Stomach smooth muscle (tissue), 2 donors: ENCODE measurements around the gene SHISA8.

Source experiments
- H3K27ac ChIP-seq: one replicate; pipeline ENCODE4 v1.7.0; 2013; ENCODE audit warnings: mild to moderate bottlenecking, low read length, inconsistent platforms
- H3K27me3 ChIP-seq, 2 donors: one replicate each; pipeline ENCODE4 v1.7.0; 2013; ENCODE audit warnings: low read length in 2 of 2; ENCODE audit not compliant: insufficient read depth in 2 of 2, control insufficient read depth in 1 of 2
- H3K36me3 ChIP-seq, 2 donors: one replicate each; pipeline ENCODE4 v1.7.0; 2013; ENCODE audit warnings: low read length in 2 of 2; ENCODE audit not compliant: control insufficient read depth in 2 of 2, insufficient read depth in 2 of 2
- H3K4me1 ChIP-seq: one replicate; pipeline ENCODE4 v1.7.0; 2013; ENCODE audit warnings: low read length; ENCODE audit not compliant: control insufficient read depth, insufficient read depth
- H3K4me3 ChIP-seq, 2 donors: one replicate each; pipeline ENCODE4 v1.7.0; 2013; ENCODE audit warnings: low read length in 2 of 2
- H3K9ac ChIP-seq, 2 donors: one replicate each; pipeline ENCODE4 v1.7.0; 2013; ENCODE audit warnings: low read length in 2 of 2, mild to moderate bottlenecking in 1 of 2
- H3K9me3 ChIP-seq, 2 donors: one replicate each; pipeline ENCODE4 v1.7.0; 2013; ENCODE audit warnings: low read length in 2 of 2; ENCODE audit not compliant: control insufficient read depth in 2 of 2
- donor health status: healthy.
- donor health status: Pancreatic carcinoma.

The SHISA8 gene

DNA sequence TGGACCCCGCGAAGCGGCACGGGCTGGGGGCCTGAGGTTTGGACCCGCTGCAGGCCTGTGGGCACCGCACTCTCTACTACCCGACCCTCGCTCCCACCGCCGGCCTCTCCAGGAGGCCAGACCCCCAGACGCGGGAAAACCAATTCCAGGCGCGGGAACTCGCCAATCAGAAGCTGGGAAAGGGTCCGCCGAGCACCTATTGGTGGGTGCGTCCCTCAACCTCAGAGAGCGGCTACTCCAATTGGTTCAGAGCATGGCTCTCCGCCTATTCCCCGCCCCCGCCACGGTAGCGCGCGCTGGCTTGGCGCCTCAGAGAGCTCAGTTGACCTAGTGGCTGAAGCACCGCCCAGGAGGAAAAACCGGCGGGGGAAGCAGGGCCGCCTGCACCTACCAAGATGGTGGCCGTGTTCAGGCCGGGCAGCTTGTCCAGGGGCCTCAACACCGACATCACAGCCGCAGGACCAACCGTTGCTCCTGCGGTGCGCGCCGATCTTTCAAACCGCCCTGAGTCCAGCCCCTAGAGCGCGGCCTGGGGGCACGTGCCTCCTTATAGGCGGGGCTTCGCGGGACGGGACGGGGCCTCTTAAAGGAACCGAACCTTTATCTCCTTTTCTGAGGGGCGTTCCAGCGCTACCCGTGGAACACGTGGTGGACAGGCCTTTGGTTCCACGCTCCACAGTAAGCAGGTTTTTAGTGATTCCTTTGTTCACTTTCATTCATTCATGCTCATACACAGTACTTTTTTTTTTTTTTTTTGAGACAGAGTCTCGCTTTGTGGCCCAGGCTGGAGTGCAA, 32.0 kb upstream of the SHISA8 start, which contains the start of gene CENPM:
TSS of gene CENPM (minus strand) at position 524 of the 795 bp plus-strand sequence. CDS start at position 448, 76 bp downstream.
- Histone ChIP-seq H3K9me3 (no peaks in the 10 kb centered on the region), H3K4me3 (peak within 1 kb of the TSS; percentile 89), H3K4me1 (peaks cover 14% of the 10 kb centered on the region), H3K27ac (no peak within 1 kb of the TSS), H3K36me3 (no peaks in the 10 kb centered on the region), H3K9ac (peak within 1 kb of the TSS; percentile 47), H3K27me3 (peaks cover 0 to 4% of the 10 kb centered on the region in 2 donors)

DNA sequence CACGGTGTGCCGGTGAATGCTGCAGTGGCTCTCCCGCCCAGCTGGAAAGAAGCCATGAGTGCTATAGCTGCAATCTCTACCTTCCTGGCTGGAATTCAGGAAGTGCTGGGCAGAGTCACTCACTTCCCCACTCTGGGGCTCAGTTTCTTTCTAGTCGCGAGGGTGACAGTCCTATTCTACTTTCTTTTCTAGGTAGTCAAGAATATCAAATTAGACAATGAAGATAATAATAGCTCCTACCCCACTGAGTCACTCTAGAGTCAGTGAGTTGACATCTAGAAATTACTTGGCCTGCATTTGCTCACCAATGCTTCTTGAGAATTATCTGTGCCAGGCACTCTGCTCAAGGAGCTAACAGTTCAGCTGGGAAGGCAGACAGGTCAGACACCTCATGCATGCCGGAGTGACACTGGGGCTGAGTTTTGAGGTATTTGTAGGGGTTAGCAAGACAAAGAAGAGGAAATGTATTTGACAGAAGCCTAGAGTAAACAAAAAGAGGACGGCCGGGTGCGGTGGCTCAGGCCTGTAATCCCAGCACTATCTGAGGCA, 28.9 kb upstream of the SHISA8 start:
- Histone ChIP-seq H3K27ac (no peak overlapping the region), H3K9ac (no peak overlapping the region), H3K36me3 (no peaks in the 10 kb centered on the region), H3K4me3 (no peak overlapping the region), H3K9me3 (no peaks in the 10 kb centered on the region), H3K4me1 (peaks cover 25% of the 10 kb centered on the region), H3K27me3 (no peaks in the 10 kb centered on the region)

DNA sequence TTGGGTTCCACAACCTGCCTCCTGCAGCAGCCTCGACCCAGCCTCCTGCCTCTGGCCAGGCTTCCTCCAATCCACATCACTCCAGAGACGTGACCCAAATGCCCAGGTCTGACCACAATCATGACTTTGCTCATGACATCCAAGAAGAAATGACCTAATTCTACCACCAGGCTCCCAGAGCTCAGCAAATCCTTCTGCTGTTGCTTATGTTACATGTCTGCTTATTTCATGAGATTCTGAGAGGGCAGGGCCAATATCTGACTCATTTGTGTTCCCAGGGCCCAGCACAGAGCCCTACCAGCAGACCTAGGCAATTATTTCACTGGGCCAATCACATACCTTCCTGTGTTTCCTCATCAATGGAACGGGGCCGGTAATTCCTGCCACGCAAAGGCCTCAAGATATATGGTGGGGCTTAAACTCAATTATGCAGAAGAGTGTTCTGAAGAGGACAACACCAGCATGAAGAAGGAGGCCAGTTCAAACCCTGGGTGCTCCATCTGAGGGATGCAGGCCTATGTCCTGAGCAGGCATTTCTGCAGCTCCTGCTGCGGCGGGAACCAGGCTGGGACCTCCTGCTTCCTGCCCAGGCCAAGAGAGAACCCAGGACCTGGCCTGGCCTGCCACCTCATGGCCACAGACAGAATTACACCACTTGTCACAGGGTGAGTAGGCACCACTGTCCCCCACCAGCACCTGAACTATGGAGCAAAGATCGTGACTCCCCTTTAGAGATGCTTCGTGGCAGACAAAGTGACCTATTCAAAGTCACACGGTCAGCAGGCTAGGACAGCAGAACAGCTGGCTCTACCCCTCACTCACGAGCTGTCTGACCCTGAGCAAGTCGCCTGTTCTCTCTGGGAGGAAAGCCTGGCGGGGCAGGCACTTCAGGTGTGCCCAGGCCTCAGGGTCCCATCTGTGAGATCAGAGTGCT, 26.2 kb upstream of the SHISA8 start:
- peaks cover 22% of the 10 kb centered on the region for H3K4me1 ChIP-seq
- H3K27ac ChIP-seq: peak overlapping the region; percentile 53
- peak overlapping the region in 1 of 2 donors; percentile 29 for H3K9ac ChIP-seq
- no peaks in the 10 kb centered on the region for H3K9me3 ChIP-seq
- peak overlapping the region in 1 of 2 donors; percentile 22 for H3K4me3 ChIP-seq
- H3K27me3 ChIP-seq: no peaks in the 10 kb centered on the region
- no peaks in the 10 kb centered on the region for H3K36me3 ChIP-seq

DNA sequence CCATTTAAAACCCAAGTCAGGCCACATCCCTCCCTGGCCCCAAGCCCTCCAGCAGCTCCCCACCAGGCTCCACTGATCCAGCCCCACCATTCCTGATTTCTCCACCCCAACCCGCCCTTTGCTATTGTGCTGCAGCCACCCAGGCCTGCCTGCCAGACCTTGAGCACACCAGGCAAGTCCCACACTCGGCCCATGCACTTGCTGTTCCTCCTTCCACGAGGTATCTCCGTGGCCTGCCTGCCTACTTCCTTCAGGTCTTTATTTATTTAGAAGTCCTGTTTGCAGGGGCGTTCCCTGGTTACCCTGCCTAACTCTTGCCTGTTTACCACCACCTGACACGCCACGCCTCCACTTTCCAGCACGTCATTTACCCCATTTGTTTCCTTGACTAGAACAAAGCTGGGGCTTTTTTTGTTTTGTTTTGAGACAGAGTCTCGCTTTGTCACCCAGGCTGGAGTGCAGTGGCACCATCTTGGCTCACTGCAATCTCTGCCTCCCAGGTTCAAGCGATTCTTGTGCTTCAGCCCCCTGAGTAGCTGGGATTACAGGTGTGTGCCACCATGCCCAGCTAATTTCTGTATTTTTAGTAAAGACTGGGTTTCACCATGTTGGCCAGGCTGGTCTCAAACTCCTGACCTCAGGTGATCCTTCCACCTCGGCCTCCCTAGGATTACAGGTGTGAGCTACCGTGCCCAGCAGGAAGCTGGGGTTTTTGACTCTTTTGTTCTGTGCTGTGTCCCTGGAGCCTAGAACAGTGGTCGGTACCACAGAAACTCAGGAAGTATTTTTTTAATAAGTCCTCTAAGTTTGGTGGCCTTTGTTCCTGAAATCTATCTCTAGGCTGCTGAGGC, 25.3 kb upstream of the SHISA8 start:
- Histone ChIP-seq H3K36me3 (no peaks in the 10 kb centered on the region), H3K4me1 (peaks cover 16% of the 10 kb centered on the region), H3K9me3 (no peaks in the 10 kb centered on the region), H3K27ac (peak overlapping the region; percentile 53), H3K27me3 (no peaks in the 10 kb centered on the region), H3K4me3 (no peak overlapping the region), H3K9ac (peak overlapping the region in 1 of 2 donors; percentile 42)

DNA sequence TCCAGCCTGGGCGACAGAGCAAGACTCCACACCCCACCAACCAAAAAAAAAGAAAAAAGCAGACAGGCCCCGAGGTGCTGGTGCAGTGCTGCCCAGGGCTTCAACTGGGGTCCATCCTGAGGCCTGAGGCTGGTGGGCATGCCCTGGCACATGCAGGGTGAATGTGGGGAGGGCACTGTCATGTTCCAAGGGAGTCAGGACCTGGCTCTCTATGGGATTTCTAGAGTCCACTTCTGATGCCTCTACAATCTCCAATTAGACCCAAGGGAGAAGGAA, 22.0 kb upstream of the SHISA8 start:
- Histone ChIP-seq H3K27me3 (no peaks in the 10 kb centered on the region), H3K4me3 (no peak overlapping the region), H3K4me1 (peaks cover 16% of the 10 kb centered on the region), H3K9ac (no peak overlapping the region), H3K27ac (no peak overlapping the region), H3K9me3 (no peaks in the 10 kb centered on the region), H3K36me3 (no peaks in the 10 kb centered on the region)

DNA sequence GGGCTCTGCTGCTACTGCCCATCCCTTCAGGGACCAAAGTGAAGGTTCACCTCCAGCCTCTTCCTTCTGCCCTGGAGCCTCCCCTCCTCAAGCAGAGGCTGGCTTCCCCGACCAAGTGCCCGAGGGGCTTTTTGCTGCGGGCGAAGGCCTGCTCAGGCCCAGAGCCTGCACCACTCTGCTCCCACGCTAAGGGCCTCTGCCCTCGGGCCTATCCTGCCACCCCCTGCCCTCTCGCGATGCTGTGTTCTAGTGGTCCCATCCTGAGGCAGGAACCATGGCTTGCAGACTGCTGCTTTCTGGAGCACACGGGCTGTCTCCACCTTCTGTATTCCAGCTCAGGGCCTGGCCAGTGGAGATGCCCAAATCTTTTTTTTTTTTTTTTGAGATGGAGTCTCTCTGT, 20.6 kb upstream of the SHISA8 start:
- Histone ChIP-seq H3K27ac (no peak overlapping the region), H3K9me3 (no peaks in the 10 kb centered on the region), H3K36me3 (no peaks in the 10 kb centered on the region), H3K9ac (no peak overlapping the region), H3K4me3 (no peak overlapping the region), H3K27me3 (no peaks in the 10 kb centered on the region), H3K4me1 (peaks cover 12% of the 10 kb centered on the region)

DNA sequence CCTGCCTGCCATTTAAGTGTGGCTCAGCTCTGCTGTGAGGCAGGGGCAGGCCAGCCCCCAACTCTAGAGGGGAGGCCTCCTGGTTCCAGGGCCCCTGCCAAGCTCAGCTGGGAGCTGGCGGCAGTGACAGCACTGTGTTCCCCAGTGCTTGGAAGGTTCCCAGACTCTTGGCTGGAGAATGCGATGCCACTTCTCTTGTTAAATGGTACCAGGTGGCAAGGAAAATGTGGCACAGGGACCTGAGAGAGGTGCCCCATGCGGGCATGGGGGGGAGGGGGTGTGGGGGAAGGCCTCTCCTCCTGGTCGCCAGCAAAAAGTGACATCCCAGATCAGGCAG, 20.1 kb upstream of the SHISA8 start:
- Histone ChIP-seq H3K9ac (no peak overlapping the region), H3K27me3 (no peaks in the 10 kb centered on the region), H3K9me3 (no peaks in the 10 kb centered on the region), H3K4me3 (no peak overlapping the region), H3K4me1 (peaks cover 12% of the 10 kb centered on the region), H3K36me3 (no peaks in the 10 kb centered on the region), H3K27ac (no peak overlapping the region)

DNA sequence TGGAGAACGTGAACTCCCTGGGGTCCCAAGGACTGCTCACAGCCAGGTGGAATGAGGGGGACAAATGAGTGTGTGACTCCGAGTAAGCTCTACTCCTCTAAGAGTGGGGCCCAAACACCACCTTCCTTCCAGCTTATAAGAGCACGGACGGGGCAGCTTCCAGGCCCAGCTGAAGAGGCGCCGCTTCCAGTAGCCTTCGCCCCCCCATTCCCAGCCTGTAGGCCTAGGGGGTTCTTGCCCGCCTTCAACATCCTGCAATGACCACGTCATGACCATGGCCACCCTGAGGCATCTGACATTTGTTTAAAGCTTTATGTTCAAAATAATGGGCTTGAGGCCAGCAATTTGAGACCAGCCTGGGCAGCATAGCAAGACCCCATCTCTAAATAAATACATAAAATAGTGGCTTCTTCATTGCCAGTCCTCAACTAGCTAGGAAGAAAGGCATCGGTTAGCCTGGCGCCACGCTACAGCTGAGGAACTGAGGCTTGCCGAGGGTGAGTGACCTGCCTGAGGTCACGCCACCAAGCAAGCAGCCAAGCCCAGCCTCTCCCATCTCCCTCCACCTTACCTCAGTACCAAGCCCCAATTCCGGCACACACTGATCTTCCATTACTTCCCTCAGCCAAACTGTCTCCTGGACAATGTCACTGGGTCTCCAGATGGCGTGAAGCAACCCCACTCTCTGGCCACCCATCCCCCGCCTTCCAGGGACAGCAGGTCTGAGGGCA, 19.6 kb upstream of the SHISA8 start:
- Histone ChIP-seq H3K4me3 (no peak overlapping the region), H3K27ac (no peak overlapping the region), H3K36me3 (no peaks in the 10 kb centered on the region), H3K9ac (no peak overlapping the region), H3K27me3 (no peaks in the 10 kb centered on the region), H3K9me3 (no peaks in the 10 kb centered on the region), H3K4me1 (peaks cover 11% of the 10 kb centered on the region)

DNA sequence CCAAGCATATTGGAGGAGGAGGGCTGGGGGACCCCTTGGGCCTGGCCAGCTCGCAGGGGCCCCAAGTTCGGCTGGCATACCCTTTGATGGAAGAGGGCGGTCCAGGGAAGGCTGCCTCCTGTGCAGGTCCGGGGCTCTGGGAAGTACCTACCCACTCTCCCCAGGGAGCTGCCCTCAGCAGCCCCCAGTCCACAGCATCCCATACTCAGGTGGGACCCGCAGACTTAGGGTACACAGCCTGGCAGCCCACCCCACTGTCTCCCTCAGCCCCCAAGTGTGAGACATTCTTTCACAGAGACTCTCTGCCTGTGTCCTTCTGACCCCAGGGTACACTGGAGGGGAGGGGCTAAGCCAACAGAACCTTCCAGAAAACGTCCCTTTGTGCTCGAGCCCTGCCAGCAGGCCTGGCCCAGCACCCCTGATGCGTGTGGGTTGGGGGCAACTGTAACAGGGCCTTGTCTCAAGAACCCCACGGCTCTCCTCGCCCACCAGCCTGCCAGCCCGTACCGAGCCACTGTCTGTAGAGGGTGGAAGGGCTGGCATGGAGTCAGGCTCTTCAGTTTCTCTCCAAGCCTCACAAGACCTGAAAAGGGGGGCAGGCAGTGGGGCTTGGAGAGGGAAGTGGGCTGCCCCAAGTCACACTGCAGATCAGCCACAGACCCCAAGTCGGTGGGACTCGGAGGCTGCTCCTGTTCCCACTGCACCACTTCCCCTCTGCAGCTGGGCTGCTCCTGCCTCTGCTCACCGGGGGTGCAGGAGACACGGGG, 18.7 kb upstream of the SHISA8 start:
- Histone ChIP-seq H3K4me1 (peaks cover 3% of the 10 kb centered on the region), H3K9ac (no peak overlapping the region), H3K4me3 (no peak overlapping the region), H3K27me3 (no peaks in the 10 kb centered on the region), H3K36me3 (no peaks in the 10 kb centered on the region), H3K27ac (no peak overlapping the region), H3K9me3 (no peaks in the 10 kb centered on the region)
